Measurements from ENCODE around the gene LYPD6.

DNA sequence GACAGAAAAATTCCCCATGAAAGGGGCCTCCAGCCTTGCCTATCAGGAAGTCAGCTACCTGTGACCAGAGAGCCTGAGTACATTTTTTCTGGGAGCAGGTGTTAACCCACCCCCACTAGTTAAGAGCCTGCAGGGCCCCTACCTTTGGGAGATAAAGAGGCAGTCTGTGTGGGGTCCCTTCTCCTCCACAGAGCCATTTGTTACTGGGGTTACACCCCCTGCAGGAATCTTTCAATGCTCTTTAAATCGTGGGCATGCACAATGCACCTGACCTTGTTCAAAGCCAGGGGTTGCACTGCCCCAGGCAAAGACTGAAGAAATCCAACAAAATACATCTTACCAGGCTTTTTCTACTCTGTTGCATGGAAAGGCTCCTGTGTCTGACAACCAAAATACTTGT lies 15.7 kb upstream of the LYPD6 start:
- TF ChIP-seq, protein P1, sequence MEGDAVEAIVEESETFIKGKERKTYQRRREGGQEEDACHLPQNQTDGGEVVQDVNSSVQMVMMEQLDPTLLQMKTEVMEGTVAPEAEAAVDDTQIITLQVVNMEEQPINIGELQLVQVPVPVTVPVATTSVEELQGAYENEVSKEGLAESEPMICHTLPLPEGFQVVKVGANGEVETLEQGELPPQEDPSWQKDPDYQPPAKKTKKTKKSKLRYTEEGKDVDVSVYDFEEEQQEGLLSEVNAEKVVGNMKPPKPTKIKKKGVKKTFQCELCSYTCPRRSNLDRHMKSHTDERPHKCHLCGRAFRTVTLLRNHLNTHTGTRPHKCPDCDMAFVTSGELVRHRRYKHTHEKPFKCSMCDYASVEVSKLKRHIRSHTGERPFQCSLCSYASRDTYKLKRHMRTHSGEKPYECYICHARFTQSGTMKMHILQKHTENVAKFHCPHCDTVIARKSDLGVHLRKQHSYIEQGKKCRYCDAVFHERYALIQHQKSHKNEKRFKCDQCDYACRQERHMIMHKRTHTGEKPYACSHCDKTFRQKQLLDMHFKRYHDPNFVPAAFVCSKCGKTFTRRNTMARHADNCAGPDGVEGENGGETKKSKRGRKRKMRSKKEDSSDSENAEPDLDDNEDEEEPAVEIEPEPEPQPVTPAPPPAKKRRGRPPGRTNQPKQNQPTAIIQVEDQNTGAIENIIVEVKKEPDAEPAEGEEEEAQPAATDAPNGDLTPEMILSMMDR (IDR thresholded peaks at IDR 0.05; ENCODE audit: insufficient read depth, low read length) = no peak
- TF ChIP-seq REST (IDR thresholded peaks at IDR 0.05; ENCODE audit: insufficient replicate concordance, low read depth) = no peak
- TF ChIP-seq POLR2AphosphoS5 (IDR thresholded peaks at IDR 0.05; ENCODE audit: low read depth) = no peak
- TF ChIP-seq SPI1 (IDR thresholded peaks at IDR 0.05; ENCODE audit: borderline replicate concordance, low read depth) = no peak
- TF ChIP-seq GABPA (IDR thresholded peaks at IDR 0.05; ENCODE audit: low read depth) = no peak

Data from HL-60 (cell line).